Measurements from ENCODE around the gene OR14A2.
"Not testable (repeated sequence)": the region's sequence is repeated elsewhere in the genome, so short reads cannot be mapped to it uniquely, and the experiment has no call there.

Gene OR14A2

GRCh38 chr1:247748041-247748440, at the start of gene OR14A2:
Gene OR14A2 (minus strand): TSS chr1:247748141.
- DNase-seq, result no peak

- no peak for DNase-seq
Observed at GRCh38 chr1:247797518-247797917, 49.6 kb upstream of the OR14A2 start.

- DNase-seq, result no peak
Observed at GRCh38 chr1:247769603-247770002, 21.7 kb upstream of the OR14A2 start.

- no peak for DNase-seq
Observed at GRCh38 chr1:247760456-247760855, 12.5 kb upstream of the OR14A2 start, which contains the start of gene OR1C1. Gene OR1C1 (minus strand): TSS chr1:247760556. CDS start chr1:247758406, 2,150 bp downstream.

- not testable (repeated sequence) for DNase-seq
Observed at GRCh38 chr1:247754311-247754710, 6.4 kb upstream of the OR14A2 start.

- no peak for DNase-seq
Observed at GRCh38 chr1:247749870-247750269, 1.9 kb upstream of the OR14A2 start.

GRCh38 chr1:247747616-247748015, 325 bp downstream of the OR14A2 start:
- no peak for DNase-seq

GRCh38 chr1:247746391-247746935, 1.5 kb downstream of the OR14A2 start:
- no peak for DNase-seq

- DNase-seq, result not testable (repeated sequence)
Observed at GRCh38 chr1:247742215-247742760, 5.7 kb downstream of the OR14A2 start.

GRCh38 chr1:247741756-247742155, 6.2 kb downstream of the OR14A2 start:
- DNase-seq, result no peak

GRCh38 chr1:247740721-247741120, 7.2 kb downstream of the OR14A2 start:
- DNase-seq, result no peak

- no peak for DNase-seq
Observed at GRCh38 chr1:247738315-247738714, 9.6 kb downstream of the OR14A2 start, which contains the start of gene OR14K1. Gene OR14K1 (plus strand): TSS chr1:247738615. CDS start chr1:247738615, 0 bp downstream.

- no peak for DNase-seq
Observed at GRCh38 chr1:247721222-247721621, 26.7 kb downstream of the OR14A2 start.

GRCh38 chr1:247716546-247716945, 31.4 kb downstream of the OR14A2 start, which contains the start of gene OR6F1:
Gene OR6F1 (minus strand): TSS chr1:247716646. CDS start chr1:247712755, 3,891 bp downstream.
- DNase-seq, result no peak

- DNase-seq, result no peak
Observed at GRCh38 chr1:247713753-247714152, 34.2 kb downstream of the OR14A2 start.

GRCh38 chr1:247710681-247711080, 37.3 kb downstream of the OR14A2 start:
- DNase-seq, result not testable (repeated sequence)

GRCh38 chr1:247701338-247701737, 46.6 kb downstream of the OR14A2 start:
- DNase-seq, result no peak

GRCh38 chr1:247681288-247681897, 66.5 kb downstream of the OR14A2 start:
- DNase-seq, result peak; percentile 24

- no peak for DNase-seq
Observed at GRCh38 chr1:247680171-247680570, 67.8 kb downstream of the OR14A2 start.

- no peak for DNase-seq
Observed at GRCh38 chr1:247679639-247680038, 68.3 kb downstream of the OR14A2 start, which contains the start of gene OR13G1. Gene OR13G1 (minus strand): TSS chr1:247679739. CDS start chr1:247673041, 6,698 bp downstream.
